HEK293 (cell line): ENCODE data around the gene TANC1.

Experiments used
- CTCF ChIA-PET: fragments of 350-600 bp; formaldehyde crosslinking; extraction: SDS; loops from one replicate; lab custom pipeline; 2021; ENCODE audit warnings: antibody characterized with exemption; lab: Yijun Ruan, JAX
- POLR2A ChIA-PET: fragments of 300-600 bp; formaldehyde crosslinking; extraction: SDS; loops from one replicate; lab custom pipeline; 2020; ENCODE audit warnings: antibody characterized with exemption, inconsistent platforms; lab: Yijun Ruan, JAX
- H3K27ac ChIP-seq: fragments of 200-500 bp; sonication (Bioruptor generic); 2 replicates; pipeline ENCODE4 v1.5.1; 2014; ENCODE audit warnings: low read depth, low read length, control low read depth, inconsistent platforms; ENCODE audit errors: extremely low read depth
- H3K36me3 ChIP-seq, 2 experiments: fragments of 200-500 bp in 1 of 2; sonication (Bioruptor generic) in 1 of 2; 1 replicate in 1 of 2; 2 replicates in 1 of 2; pipeline ENCODE4 v1.5.1; 2014 to 2017; ENCODE audit warnings: inconsistent platforms in 2 of 2, low read length in 2 of 2; ENCODE audit not compliant: control insufficient read depth in 2 of 2, insufficient read depth in 1 of 2
- H3K4me1 ChIP-seq: fragments of 200-500 bp; sonication (Bioruptor generic); 2 replicates; pipeline ENCODE4 v1.5.1; 2014; ENCODE audit warnings: mild to moderate bottlenecking, low read length, inconsistent platforms; ENCODE audit not compliant: control insufficient read depth, insufficient read depth
- H3K4me3 ChIP-seq: 2 replicates; pipeline ENCODE4 v1.5.1; 2011; ENCODE audit warnings: low read depth, mild to moderate bottlenecking, control low read depth, low read length, moderate library complexity
- H3K9me3 ChIP-seq: fragments of 200-500 bp; sonication (Bioruptor generic); 2 replicates; pipeline ENCODE4 v1.5.1; 2014; ENCODE audit warnings: low read depth, low read length, inconsistent platforms; ENCODE audit not compliant: control insufficient read depth, insufficient read depth
- BCL6B ChIP-seq: fragments of 450-650 bp; formaldehyde crosslinking; IDR thresholded peaks from 2 replicates; pipeline ENCODE4 v1.5.1; 2017; ENCODE audit warnings: missing biosample characterization, missing genetic modification characterization
- SETDB1 ChIP-seq: IDR thresholded peaks from one replicate; pipeline ENCODE4 v1.6.1; 2017; ENCODE audit warnings: mild to moderate bottlenecking, low read length, moderate library complexity, mixed read lengths; ENCODE audit not compliant: insufficient read length
- ZBTB17 ChIP-seq: fragments of 450-650 bp; formaldehyde crosslinking; IDR thresholded peaks from 2 replicates; pipeline ENCODE4 v1.5.1; 2016; ENCODE audit warnings: missing biosample characterization, missing genetic modification characterization
- ZNF121 ChIP-seq: fragments of 450-650 bp; formaldehyde crosslinking; IDR thresholded peaks from 2 replicates; pipeline ENCODE4 v1.5.1; 2016; ENCODE audit warnings: missing biosample characterization, missing genetic modification characterization
- ZNF146 ChIP-seq: fragments of 450-650 bp; formaldehyde crosslinking; IDR thresholded peaks from 2 replicates; pipeline ENCODE4 v1.5.1; 2016; ENCODE audit warnings: missing biosample characterization, missing genetic modification characterization
- ZNF174 ChIP-seq: fragments of 450-650 bp; formaldehyde crosslinking; IDR thresholded peaks from 2 replicates; pipeline ENCODE4 v1.5.0; 2017; ENCODE audit warnings: missing biosample characterization, mild to moderate bottlenecking, missing genetic modification characterization
- ZNF292 ChIP-seq: fragments of 450-650 bp; formaldehyde crosslinking; IDR thresholded peaks from 2 replicates; pipeline ENCODE4 v1.5.1; 2016; ENCODE audit warnings: low read depth, missing biosample characterization, missing genetic modification characterization, borderline replicate concordance
- ZNF341 ChIP-seq: fragments of 450-650 bp; formaldehyde crosslinking; IDR thresholded peaks from 2 replicates; pipeline ENCODE4; 2016; ENCODE audit warnings: low read depth, missing biosample characterization, missing genetic modification characterization
- ZNF404 ChIP-seq: fragments of 450-650 bp; formaldehyde crosslinking; IDR thresholded peaks from 2 replicates; pipeline ENCODE4 v1.5.1; 2017; ENCODE audit warnings: missing biosample characterization, missing genetic modification characterization
- ZNF426 ChIP-seq: fragments of 450-650 bp; formaldehyde crosslinking; IDR thresholded peaks from 2 replicates; pipeline ENCODE4 v1.5.1; 2017; ENCODE audit warnings: missing biosample characterization, missing genetic modification characterization, mild to moderate bottlenecking, inconsistent platforms, moderate library complexity
- ZNF521 ChIP-seq: fragments of 450-650 bp; formaldehyde crosslinking; IDR thresholded peaks from 2 replicates; pipeline ENCODE4 v1.5.1; 2017; ENCODE audit warnings: missing biosample characterization, mild to moderate bottlenecking, missing genetic modification characterization
- ZNF560 ChIP-seq: fragments of 450-650 bp; formaldehyde crosslinking; IDR thresholded peaks from 2 replicates; pipeline ENCODE4 v1.5.1; 2017; ENCODE audit warnings: missing biosample characterization, missing genetic modification characterization, borderline replicate concordance
- ZNF580 ChIP-seq: fragments of 450-650 bp; formaldehyde crosslinking; IDR thresholded peaks from 2 replicates; pipeline ENCODE4 v1.5.1; 2016; ENCODE audit warnings: missing biosample characterization, missing genetic modification characterization
- ZNF654 ChIP-seq: fragments of 450-650 bp; formaldehyde crosslinking; IDR thresholded peaks from 2 replicates; pipeline ENCODE4 v1.5.1; 2016; ENCODE audit warnings: low read depth, missing biosample characterization, missing genetic modification characterization
- ZNF707 ChIP-seq: fragments of 450-650 bp; formaldehyde crosslinking; IDR thresholded peaks from 2 replicates; pipeline ENCODE4 v1.5.1; 2016; ENCODE audit warnings: missing biosample characterization, missing genetic modification characterization
- TF ChIP-seq, protein P1 (sequence below): fragments of 450-650 bp; formaldehyde crosslinking; IDR thresholded peaks from 2 replicates; pipeline ENCODE4; 2016; ENCODE audit warnings: missing biosample characterization, missing genetic modification characterization
- TF ChIP-seq, protein P2 (sequence below): fragments of 450-650 bp; formaldehyde crosslinking; IDR thresholded peaks from 2 replicates; pipeline ENCODE4 v1.5.1; 2017; ENCODE audit warnings: missing biosample characterization, missing genetic modification characterization
- TF ChIP-seq, protein P3 (sequence below): fragments of 450-650 bp; formaldehyde crosslinking; IDR thresholded peaks from 2 replicates; pipeline ENCODE4 v1.5.1; 2016; ENCODE audit warnings: missing biosample characterization, missing genetic modification characterization

Gene TANC1

GRCh38 chr2:158955842-158956365, 12.5 kb upstream of the TANC1 start:
- Histone ChIP-seq H3K36me3 (no peaks in the 10 kb centered on the region), H3K4me3 (no peak overlapping the region), H3K9me3 (no peaks in the 10 kb centered on the region), H3K4me1 (peaks cover 7% of the 10 kb centered on the region), H3K27ac (no peak overlapping the region)
- TF ChIP-seq ZNF654 (tag by site-specific recombination) = no peak
- TF ChIP-seq ZNF580 (tag by site-specific recombination) = no peak
- TF ChIP-seq, protein P1, sequence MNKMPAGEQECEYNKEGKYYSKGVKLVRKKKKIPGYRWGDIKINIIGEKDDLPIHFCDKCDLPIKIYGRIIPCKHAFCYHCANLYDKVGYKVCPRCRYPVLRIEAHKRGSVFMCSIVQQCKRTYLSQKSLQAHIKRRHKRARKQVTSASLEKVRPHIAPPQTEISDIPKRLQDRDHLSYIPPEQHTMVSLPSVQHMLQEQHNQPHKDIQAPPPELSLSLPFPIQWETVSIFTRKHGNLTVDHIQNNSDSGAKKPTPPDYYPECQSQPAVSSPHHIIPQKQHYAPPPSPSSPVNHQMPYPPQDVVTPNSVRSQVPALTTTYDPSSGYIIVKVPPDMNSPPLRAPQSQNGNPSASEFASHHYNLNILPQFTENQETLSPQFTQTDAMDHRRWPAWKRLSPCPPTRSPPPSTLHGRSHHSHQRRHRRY = no peak
- no peak for TF ChIP-seq ZNF292 (tag by site-specific recombination)
- TF ChIP-seq ZNF426 (tag by site-specific recombination) = no peak
- TF ChIP-seq ZNF174 = no peak
- ChIA-PET POLR2A (interaction anchor here (5.5 kb wide), 1 partner anchor 12 kb away, joined by 57 read pairs; the partner anchor contains the start of gene TANC1), CTCF (interaction anchor here (0.6 kb wide), 2 partner anchors 22 to 389 kb away, joined by 3 read pairs; no protein-coding TSS in a partner anchor)

GRCh38 chr2:158958365-158958764, 10.1 kb upstream of the TANC1 start:
- Histone ChIP-seq H3K36me3 (no peaks in the 10 kb centered on the region), H3K4me3 (no peak overlapping the region), H3K4me1 (peaks cover 6% of the 10 kb centered on the region), H3K9me3 (no peaks in the 10 kb centered on the region)
- POLR2A ChIA-PET = interaction anchor here (2.6 kb wide), 1 partner anchor 10 kb away, joined by 10 read pairs; the partner anchor contains the start of gene TANC1
- TF ChIP-seq, protein P2, sequence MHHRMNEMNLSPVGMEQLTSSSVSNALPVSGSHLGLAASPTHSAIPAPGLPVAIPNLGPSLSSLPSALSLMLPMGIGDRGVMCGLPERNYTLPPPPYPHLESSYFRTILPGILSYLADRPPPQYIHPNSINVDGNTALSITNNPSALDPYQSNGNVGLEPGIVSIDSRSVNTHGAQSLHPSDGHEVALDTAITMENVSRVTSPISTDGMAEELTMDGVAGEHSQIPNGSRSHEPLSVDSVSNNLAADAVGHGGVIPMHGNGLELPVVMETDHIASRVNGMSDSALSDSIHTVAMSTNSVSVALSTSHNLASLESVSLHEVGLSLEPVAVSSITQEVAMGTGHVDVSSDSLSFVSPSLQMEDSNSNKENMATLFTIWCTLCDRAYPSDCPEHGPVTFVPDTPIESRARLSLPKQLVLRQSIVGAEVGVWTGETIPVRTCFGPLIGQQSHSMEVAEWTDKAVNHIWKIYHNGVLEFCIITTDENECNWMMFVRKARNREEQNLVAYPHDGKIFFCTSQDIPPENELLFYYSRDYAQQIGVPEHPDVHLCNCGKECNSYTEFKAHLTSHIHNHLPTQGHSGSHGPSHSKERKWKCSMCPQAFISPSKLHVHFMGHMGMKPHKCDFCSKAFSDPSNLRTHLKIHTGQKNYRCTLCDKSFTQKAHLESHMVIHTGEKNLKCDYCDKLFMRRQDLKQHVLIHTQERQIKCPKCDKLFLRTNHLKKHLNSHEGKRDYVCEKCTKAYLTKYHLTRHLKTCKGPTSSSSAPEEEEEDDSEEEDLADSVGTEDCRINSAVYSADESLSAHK (tag by site-specific recombination) = no peak
- TF ChIP-seq ZBTB17 (tag by site-specific recombination) = no peak
- no peak for TF ChIP-seq ZNF521 (tag by site-specific recombination)
- TF ChIP-seq ZNF707 = no peak
- TF ChIP-seq, all 188 proteins: peak for 0
- CTCF ChIA-PET = no interaction called here
- no peak overlapping the region for H3K27ac ChIP-seq

DNA sequence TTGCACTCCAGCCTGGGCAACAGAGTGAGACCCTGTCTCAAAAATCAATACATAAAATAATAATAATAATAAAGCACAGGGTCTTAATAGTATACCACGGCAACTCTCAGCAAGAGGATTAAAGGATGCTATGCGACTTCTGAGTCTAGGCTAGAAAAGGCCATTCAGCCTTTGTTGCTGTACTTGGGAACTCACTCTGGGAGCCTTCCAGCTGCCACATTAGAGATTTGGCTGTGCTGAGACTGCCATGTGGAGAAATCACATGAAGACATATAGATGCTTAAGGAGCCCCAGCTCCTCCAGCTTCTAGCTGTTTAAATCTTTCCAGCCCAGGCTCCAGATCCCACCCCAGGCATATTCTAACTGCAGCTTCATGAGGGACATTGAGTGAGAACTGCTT, 8.2 kb upstream of the TANC1 start:
- peaks cover 6% of the 10 kb centered on the region for H3K4me1 ChIP-seq
- TF ChIP-seq ZNF404 (tag by site-specific recombination) = no peak
- 0 out of 2 replicates have a peak, but pooled peaks have one; percentile 2 for TF ChIP-seq ZNF121 (tag by site-specific recombination)
- no peaks in the 10 kb centered on the region for H3K9me3 ChIP-seq
- POLR2A ChIA-PET = interaction anchor here (0.7 kb wide), 1 partner anchor 68 kb away, joined by 5 read pairs; no protein-coding TSS in a partner anchor
- H3K4me3 ChIP-seq = no peak overlapping the region
- no peaks in the 10 kb centered on the region for H3K36me3 ChIP-seq
- no peak overlapping the region for H3K27ac ChIP-seq
- CTCF ChIA-PET = interaction anchor here (0.7 kb wide), 1 partner anchor 358 kb away, joined by 3 read pairs; no protein-coding TSS in a partner anchor

DNA sequence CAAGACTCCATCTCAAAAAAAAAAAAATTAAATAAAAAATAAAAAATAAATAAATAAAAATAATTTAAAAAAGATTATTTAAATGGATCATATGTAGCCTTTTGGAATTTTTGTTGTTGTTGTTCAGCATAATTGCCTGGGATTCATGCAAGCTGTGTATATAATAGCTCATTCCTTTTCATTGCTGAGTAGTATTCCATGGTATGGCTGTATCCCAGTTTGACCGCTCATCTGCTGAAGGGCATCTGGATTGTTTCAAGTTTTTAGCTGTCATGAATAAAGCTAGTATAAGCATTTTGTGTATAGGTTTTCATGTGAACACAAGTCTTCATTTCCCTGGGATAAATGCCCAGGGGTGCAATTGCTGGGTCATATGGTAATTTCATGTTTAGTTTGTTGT, 6.4 kb upstream of the TANC1 start:
- Histone ChIP-seq H3K27ac (no peak overlapping the region), H3K9me3 (no peaks in the 10 kb centered on the region), H3K36me3 (no peaks in the 10 kb centered on the region), H3K4me1 (peaks cover 18% of the 10 kb centered on the region), H3K4me3 (no peak overlapping the region)
- ChIA-PET POLR2A (interaction anchor here (0.6 to 1.0 kb wide), 2 partner anchors 9 to 175 kb away, joined by 3 read pairs; no protein-coding TSS in a partner anchor), CTCF (interaction anchor here (0.6 to 1.3 kb wide), 3 partner anchors 37 to 171 kb away, joined by 3 read pairs; no protein-coding TSS in a partner anchor)
- no peak for TF ChIP-seq ZNF341 (tag by site-specific recombination)
- no peak for TF ChIP-seq ZNF560 (tag by site-specific recombination)
- no peak for TF ChIP-seq BCL6B (tag by site-specific recombination)
- peak; percentile 91 for TF ChIP-seq ZNF146 (tag by site-specific recombination)
- no peak for TF ChIP-seq SETDB1
- TF ChIP-seq, protein P3, sequence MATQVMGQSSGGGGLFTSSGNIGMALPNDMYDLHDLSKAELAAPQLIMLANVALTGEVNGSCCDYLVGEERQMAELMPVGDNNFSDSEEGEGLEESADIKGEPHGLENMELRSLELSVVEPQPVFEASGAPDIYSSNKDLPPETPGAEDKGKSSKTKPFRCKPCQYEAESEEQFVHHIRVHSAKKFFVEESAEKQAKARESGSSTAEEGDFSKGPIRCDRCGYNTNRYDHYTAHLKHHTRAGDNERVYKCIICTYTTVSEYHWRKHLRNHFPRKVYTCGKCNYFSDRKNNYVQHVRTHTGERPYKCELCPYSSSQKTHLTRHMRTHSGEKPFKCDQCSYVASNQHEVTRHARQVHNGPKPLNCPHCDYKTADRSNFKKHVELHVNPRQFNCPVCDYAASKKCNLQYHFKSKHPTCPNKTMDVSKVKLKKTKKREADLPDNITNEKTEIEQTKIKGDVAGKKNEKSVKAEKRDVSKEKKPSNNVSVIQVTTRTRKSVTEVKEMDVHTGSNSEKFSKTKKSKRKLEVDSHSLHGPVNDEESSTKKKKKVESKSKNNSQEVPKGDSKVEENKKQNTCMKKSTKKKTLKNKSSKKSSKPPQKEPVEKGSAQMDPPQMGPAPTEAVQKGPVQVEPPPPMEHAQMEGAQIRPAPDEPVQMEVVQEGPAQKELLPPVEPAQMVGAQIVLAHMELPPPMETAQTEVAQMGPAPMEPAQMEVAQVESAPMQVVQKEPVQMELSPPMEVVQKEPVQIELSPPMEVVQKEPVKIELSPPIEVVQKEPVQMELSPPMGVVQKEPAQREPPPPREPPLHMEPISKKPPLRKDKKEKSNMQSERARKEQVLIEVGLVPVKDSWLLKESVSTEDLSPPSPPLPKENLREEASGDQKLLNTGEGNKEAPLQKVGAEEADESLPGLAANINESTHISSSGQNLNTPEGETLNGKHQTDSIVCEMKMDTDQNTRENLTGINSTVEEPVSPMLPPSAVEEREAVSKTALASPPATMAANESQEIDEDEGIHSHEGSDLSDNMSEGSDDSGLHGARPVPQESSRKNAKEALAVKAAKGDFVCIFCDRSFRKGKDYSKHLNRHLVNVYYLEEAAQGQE (tag by site-specific recombination) = no peak
- no peak for TF ChIP-seq ZBTB17 (tag by site-specific recombination)
